Endothelial cell of umbilical vein (primary cell): Measurements from ENCODE around the gene SLC38A10.

ENCODE experiments used
- GATA2 ChIP-seq: IDR thresholded peaks from 2 replicates; pipeline ENCODE4 v1.7.0; 2011; ENCODE audit warnings: low read depth, mild to moderate bottlenecking, moderate library complexity, mixed read lengths, low read length; ENCODE audit not compliant: insufficient read length, insufficient read depth
- MYC ChIP-seq: IDR thresholded peaks from one replicate; pipeline ENCODE4 v1.6.1; 2011; ENCODE audit warnings: mild to moderate bottlenecking, low read depth, low read length
- POLR2A ChIP-seq: IDR thresholded peaks from 2 replicates; pipeline ENCODE4 v1.6.1; 2012; ENCODE audit warnings: low read depth, mild to moderate bottlenecking, control low read depth, low read length
- POLR2AphosphoS5 ChIP-seq: IDR thresholded peaks from 2 replicates; pipeline ENCODE4 v1.6.1; 2012; ENCODE audit warnings: low read depth, mild to moderate bottlenecking, control low read depth, low read length, moderate library complexity; ENCODE audit not compliant: insufficient read depth
- TF ChIP-seq, protein P1 (sequence below), 2 donors: IDR thresholded peaks; 1 replicate in 1 of 2; 2 replicates in 1 of 2; pipeline ENCODE4 v1.5.1; 2011; ENCODE audit warnings: low read length in 2 of 2, mild to moderate bottlenecking in 2 of 2, moderate library complexity in 2 of 2, control low read depth in 1 of 2, inconsistent platforms in 1 of 2, low read depth in 1 of 2; ENCODE audit not compliant: insufficient read depth in 1 of 2; ENCODE audit errors: extremely low read depth in 1 of 2
- TF ChIP-seq, protein P2 (sequence below): IDR thresholded peaks from 2 replicates; pipeline ENCODE4 v1.6.1; 2011; ENCODE audit not compliant: insufficient read depth, insufficient read length

DNA sequence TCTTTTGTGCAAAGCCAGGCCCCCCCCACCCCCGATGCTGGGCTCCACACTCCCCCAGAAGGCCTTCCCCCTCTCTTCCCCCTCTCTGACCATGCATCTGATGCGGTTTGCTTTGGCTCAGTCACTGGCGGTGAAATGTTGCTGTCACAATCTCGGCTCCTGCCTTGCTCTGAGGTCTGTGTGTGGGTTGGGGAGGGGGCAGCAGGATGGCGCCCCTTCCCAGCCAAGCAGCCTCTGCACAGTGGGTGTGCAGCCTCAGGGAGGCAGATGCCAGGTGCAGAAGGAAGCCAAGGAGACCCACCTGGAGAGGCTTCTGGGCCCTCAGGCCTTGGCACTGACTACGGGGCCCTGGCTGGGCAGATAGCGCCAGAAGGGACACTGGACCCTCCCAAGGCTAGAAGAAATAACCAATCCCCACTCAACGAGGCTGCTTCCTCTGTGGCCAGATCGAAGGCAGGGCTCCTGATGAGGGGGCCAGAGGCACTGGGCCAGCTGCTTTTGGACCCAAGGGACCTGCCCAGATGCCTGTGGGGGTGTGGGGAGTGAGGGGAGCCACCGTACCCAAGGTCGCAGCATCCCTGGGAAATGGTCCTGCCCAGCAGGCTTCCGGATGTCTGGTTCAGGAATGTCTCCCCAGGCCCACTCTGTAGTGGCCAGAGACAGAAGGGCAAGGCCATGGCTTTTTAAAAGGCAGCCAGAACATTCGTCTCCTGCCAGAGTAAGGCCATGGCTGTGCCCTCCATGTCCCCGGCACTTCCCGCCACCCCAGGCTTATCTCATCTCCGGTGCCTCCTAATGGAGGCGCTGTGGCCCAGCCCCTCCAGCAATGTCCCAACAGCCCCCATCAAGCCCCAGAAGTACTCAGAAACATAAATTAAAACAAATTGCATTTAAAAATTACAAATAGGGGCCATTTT lies 43.4 kb upstream of the SLC38A10 start:
- TF ChIP-seq POLR2AphosphoS5 (no peak), GATA2 (no peak), MYC (no peak), POLR2A (no peak)
- TF ChIP-seq, protein P1, sequence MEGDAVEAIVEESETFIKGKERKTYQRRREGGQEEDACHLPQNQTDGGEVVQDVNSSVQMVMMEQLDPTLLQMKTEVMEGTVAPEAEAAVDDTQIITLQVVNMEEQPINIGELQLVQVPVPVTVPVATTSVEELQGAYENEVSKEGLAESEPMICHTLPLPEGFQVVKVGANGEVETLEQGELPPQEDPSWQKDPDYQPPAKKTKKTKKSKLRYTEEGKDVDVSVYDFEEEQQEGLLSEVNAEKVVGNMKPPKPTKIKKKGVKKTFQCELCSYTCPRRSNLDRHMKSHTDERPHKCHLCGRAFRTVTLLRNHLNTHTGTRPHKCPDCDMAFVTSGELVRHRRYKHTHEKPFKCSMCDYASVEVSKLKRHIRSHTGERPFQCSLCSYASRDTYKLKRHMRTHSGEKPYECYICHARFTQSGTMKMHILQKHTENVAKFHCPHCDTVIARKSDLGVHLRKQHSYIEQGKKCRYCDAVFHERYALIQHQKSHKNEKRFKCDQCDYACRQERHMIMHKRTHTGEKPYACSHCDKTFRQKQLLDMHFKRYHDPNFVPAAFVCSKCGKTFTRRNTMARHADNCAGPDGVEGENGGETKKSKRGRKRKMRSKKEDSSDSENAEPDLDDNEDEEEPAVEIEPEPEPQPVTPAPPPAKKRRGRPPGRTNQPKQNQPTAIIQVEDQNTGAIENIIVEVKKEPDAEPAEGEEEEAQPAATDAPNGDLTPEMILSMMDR (IDR thresholded peaks at IDR 0.05; ENCODE audit: extremely low read depth in 1 of 2, insufficient read depth in 1 of 2, low read depth in 1 of 2, low read length in 2 of 2), result no peak
- TF ChIP-seq, protein P2, sequence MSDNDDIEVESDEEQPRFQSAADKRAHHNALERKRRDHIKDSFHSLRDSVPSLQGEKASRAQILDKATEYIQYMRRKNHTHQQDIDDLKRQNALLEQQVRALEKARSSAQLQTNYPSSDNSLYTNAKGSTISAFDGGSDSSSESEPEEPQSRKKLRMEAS, result no peak
